ENCODE data around the gene CELSR1. TPM values are rescaled to one million over a fixed set of nuclear protein-coding genes. Genes with fewer than 3 reads are reported as not detected.

The CELSR1 gene
- total and polyA plus RNA-seq, 2 donors from 2014 or later, result 15.7 to 49.9 TPM

DNA sequence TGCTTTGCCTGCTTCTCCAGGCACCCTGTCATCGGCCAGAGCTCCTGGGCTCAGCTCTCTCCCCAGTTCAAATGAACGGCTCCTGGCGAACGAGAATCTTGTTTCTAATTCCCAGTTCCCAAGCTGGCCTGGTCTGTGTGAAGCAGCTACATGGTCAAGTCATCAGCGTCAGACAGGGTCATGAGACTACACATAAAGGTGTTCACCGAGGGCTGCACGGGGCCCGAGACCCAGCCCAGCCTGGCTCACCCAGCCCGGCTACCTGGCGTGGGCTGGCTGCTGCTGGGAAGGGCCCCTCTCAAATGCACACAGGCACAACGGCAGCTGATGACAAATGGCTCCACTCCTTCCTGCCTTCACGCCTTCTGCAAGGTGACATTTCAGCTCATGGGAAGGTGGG is 14.6 kb upstream of the CELSR1 start:
- H3K9me3 ChIP-seq (ENCODE audit: control insufficient read depth in 2 of 3, insufficient read depth in 1 of 3, low read length in 3 of 3), result no peaks in the 10 kb centered on the region
- no peak overlapping the region for H3K4me3 ChIP-seq (ENCODE audit: low read length in 3 of 3)
- DNase-seq (peak in 1 of 5 donors; percentile 33), FAIRE-seq (no peak)
- no peaks in the 10 kb centered on the region for H3K36me3 ChIP-seq (ENCODE audit: control insufficient read depth in 2 of 3, insufficient read depth in 3 of 3, low read length in 3 of 3)
- H3K27me3 ChIP-seq (ENCODE audit: control insufficient read depth, insufficient read depth, low read length), result no peaks in the 10 kb centered on the region
- no peak overlapping the region for H3K27ac ChIP-seq (ENCODE audit: low read depth in 2 of 2, low read length in 2 of 2)
- intact Hi-C loops (cut with DNase I), result no loop called here
- H3K4me1 ChIP-seq (ENCODE audit: control insufficient read depth in 2 of 3, insufficient read depth in 2 of 3, low read depth in 1 of 3, low read length in 3 of 3), result peaks cover 0 to 14% (median 9%) of the 10 kb centered on the region in 3 donors
- TF ChIP-seq, protein P1, sequence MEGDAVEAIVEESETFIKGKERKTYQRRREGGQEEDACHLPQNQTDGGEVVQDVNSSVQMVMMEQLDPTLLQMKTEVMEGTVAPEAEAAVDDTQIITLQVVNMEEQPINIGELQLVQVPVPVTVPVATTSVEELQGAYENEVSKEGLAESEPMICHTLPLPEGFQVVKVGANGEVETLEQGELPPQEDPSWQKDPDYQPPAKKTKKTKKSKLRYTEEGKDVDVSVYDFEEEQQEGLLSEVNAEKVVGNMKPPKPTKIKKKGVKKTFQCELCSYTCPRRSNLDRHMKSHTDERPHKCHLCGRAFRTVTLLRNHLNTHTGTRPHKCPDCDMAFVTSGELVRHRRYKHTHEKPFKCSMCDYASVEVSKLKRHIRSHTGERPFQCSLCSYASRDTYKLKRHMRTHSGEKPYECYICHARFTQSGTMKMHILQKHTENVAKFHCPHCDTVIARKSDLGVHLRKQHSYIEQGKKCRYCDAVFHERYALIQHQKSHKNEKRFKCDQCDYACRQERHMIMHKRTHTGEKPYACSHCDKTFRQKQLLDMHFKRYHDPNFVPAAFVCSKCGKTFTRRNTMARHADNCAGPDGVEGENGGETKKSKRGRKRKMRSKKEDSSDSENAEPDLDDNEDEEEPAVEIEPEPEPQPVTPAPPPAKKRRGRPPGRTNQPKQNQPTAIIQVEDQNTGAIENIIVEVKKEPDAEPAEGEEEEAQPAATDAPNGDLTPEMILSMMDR (IDR thresholded peaks at IDR 0.05; ENCODE audit: borderline replicate concordance, extremely low read depth, insufficient read depth), result no peak
- no peak overlapping the region for H3K9ac ChIP-seq (ENCODE audit: low read length in 3 of 3)

DNA sequence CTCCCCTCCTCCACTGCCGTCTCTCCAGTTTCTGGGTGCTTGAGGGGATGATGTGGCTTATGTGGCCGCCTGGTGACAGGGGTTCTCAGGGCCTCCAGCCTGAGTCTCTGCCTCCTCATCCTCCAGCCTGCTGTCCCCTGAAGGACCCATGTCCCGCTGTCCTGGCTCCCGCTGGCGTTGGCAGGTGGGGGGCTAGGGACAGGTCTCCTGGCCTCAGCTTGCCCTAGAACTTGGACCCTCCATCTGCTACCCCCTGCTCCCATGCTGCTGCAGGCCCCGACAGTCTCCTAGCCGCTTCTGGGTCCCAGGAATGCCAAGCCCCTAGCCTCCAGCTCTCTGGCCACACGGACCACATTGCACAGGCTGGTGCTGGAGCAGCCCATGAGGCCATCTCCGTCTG is 13.9 kb upstream of the CELSR1 start:
- Histone ChIP-seq H3K36me3 (ENCODE audit: control insufficient read depth in 2 of 3, insufficient read depth in 3 of 3, low read length in 3 of 3) (no peaks in the 10 kb centered on the region), H3K9ac (ENCODE audit: low read length in 3 of 3) (no peak overlapping the region), H3K27me3 (ENCODE audit: control insufficient read depth, insufficient read depth, low read length) (no peaks in the 10 kb centered on the region), H3K9me3 (ENCODE audit: control insufficient read depth in 2 of 3, insufficient read depth in 1 of 3, low read length in 3 of 3) (no peaks in the 10 kb centered on the region), H3K4me1 (ENCODE audit: control insufficient read depth in 2 of 3, insufficient read depth in 2 of 3, low read depth in 1 of 3, low read length in 3 of 3) (peaks cover 0 to 19% (median 14%) of the 10 kb centered on the region in 3 donors), H3K4me3 (ENCODE audit: low read length in 3 of 3) (no peak overlapping the region), H3K27ac (ENCODE audit: low read depth in 2 of 2, low read length in 2 of 2) (no peak overlapping the region)
- no peak for FAIRE-seq
- TF ChIP-seq, protein P1 (IDR thresholded peaks at IDR 0.05; ENCODE audit: borderline replicate concordance, extremely low read depth, insufficient read depth), result no peak
- intact Hi-C loops (cut with DNase I), result no loop called here
- DNase-seq, result peak in 1 of 5 donors; percentile 64

DNA sequence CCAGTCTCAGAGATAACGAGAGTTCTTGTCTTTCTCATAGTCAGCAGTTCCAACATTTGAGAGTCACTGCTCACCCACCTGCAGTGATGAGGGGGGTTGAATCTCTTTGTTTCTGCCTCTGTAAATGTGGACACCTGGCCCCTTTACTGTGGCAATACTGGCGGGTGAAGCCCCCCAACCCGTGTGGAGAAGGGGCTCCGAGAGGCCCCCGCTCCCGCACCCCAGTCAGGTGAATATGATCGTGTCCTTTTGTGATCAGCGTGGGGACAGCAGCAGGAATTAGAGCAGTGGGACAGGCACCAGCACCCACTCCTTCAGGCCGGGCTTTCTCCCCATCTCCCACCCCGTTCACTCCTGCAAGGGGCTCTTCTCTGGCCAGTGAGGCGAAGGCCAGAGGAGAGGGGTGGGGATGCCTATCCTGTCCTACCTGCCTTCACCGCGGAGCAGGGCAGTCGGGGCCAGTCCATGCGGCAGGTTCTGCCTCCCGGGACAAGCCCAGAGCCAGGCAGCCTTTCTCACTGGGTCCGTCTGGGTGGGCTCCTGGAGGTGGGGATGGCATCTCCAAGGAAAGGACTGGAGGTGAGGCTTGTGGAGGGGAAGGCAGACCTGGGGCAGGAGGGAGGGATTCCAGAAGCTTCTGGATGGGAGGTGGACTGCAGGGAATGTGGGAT is 12.7 kb upstream of the CELSR1 start:
- DNase-seq (peak in 1 of 5 donors; percentile 71), FAIRE-seq (no peak)
- Histone ChIP-seq H3K9ac (ENCODE audit: low read length in 3 of 3) (no peak overlapping the region), H3K4me3 (ENCODE audit: low read length in 3 of 3) (no peak overlapping the region), H3K4me1 (ENCODE audit: control insufficient read depth in 2 of 3, insufficient read depth in 2 of 3, low read depth in 1 of 3, low read length in 3 of 3) (peaks cover 0 to 19% (median 14%) of the 10 kb centered on the region in 3 donors), H3K9me3 (ENCODE audit: control insufficient read depth in 2 of 3, insufficient read depth in 1 of 3, low read length in 3 of 3) (no peaks in the 10 kb centered on the region), H3K27me3 (ENCODE audit: control insufficient read depth, insufficient read depth, low read length) (no peaks in the 10 kb centered on the region), H3K36me3 (ENCODE audit: control insufficient read depth in 2 of 3, insufficient read depth in 3 of 3, low read length in 3 of 3) (no peaks in the 10 kb centered on the region), H3K27ac (ENCODE audit: low read depth in 2 of 2, low read length in 2 of 2) (no peak overlapping the region)
- intact Hi-C loops (cut with DNase I), result no loop called here
- TF ChIP-seq, protein P1 (IDR thresholded peaks at IDR 0.05; ENCODE audit: borderline replicate concordance, extremely low read depth, insufficient read depth), result no peak

DNA sequence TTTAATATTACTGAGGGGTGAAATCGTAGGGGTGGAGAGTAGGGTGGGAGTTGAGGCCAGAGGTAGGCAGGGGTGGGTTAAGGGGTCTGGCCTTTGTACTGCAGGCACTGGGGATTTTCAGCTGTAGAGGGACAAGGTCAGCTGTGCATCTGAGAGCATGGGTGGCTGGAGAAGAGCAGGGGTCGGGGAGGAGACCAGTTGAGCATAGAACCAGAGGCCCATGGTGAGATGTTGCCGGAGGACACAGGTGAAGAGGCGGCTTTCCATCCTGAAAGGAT is 12.1 kb upstream of the CELSR1 start:
- H3K27me3 ChIP-seq (ENCODE audit: control insufficient read depth, insufficient read depth, low read length), result no peaks in the 10 kb centered on the region
- no peaks in the 10 kb centered on the region for H3K9me3 ChIP-seq (ENCODE audit: control insufficient read depth in 2 of 3, insufficient read depth in 1 of 3, low read length in 3 of 3)
- no peak overlapping the region for H3K27ac ChIP-seq (ENCODE audit: low read depth in 2 of 2, low read length in 2 of 2)
- no peak for FAIRE-seq
- H3K36me3 ChIP-seq (ENCODE audit: control insufficient read depth in 2 of 3, insufficient read depth in 3 of 3, low read length in 3 of 3), result no peaks in the 10 kb centered on the region
- H3K4me3 ChIP-seq (ENCODE audit: low read length in 3 of 3), result no peak overlapping the region
- peaks cover 0 to 19% (median 14%) of the 10 kb centered on the region in 3 donors for H3K4me1 ChIP-seq (ENCODE audit: control insufficient read depth in 2 of 3, insufficient read depth in 2 of 3, low read depth in 1 of 3, low read length in 3 of 3)
- no peak overlapping the region for H3K9ac ChIP-seq (ENCODE audit: low read length in 3 of 3)
- TF ChIP-seq, protein P1 (IDR thresholded peaks at IDR 0.05; ENCODE audit: borderline replicate concordance, extremely low read depth, insufficient read depth), result no peak
- DNase-seq, result no peak
- intact Hi-C loops (cut with DNase I), result no loop called here

Measured in kidney (tissue), 14 donors.